Transverse colon (tissue), 4 donors: ENCODE measurements around the gene MSL1. TPM values are rescaled to one million over a fixed set of nuclear protein-coding genes. Genes with fewer than 3 reads are reported as not detected.

ENCODE experiments used
- DNase-seq: peaks from one replicate; pipeline ENCODE4 v3.0.0-alpha.2; 2019
- H3K27ac ChIP-seq, 4 donors: fragments of 200-600 bp; sonication (generic); 2 replicates each; pipeline ENCODE4 v1.5.1; 2016 to 2018; ENCODE audit warnings: inconsistent platforms in 4 of 4
- H3K27me3 ChIP-seq: fragments of 200-600 bp; sonication (generic); 2 replicates; pipeline ENCODE4 v1.5.1; 2017; ENCODE audit warnings: inconsistent platforms
- H3K36me3 ChIP-seq, 4 donors: fragments of 200-600 bp; sonication (generic); 2 replicates each; pipeline ENCODE4 v1.5.1; 2017 to 2019; ENCODE audit warnings: inconsistent platforms in 4 of 4
- H3K4me1 ChIP-seq, 4 donors: fragments of 200-600 bp; sonication (generic); 2 replicates each; pipeline ENCODE4 v1.5.1; 2017 to 2020; ENCODE audit warnings: inconsistent platforms in 4 of 4
- H3K4me3 ChIP-seq, 4 donors: fragments of 200-600 bp; sonication (generic); 1 replicate in 1 of 4; 2 replicates in 3 of 4; pipeline versions ENCODE4 v1.5.1 to v1.6.1; 2017 to 2019; ENCODE audit warnings: inconsistent platforms in 4 of 4
- H3K9me3 ChIP-seq, 2 donors: fragments of 200-600 bp; sonication (generic); 2 replicates each; pipeline ENCODE4 v1.5.1; 2017 to 2019; ENCODE audit warnings: inconsistent platforms in 2 of 2
- CTCF ChIP-seq, 5 experiments: fragments of 200-600 bp in 3 of 5; fragments of 450-650 bp in 2 of 5; sonication (generic) in 3 of 5; IDR thresholded peaks; 1 replicate in 2 of 5; 2 replicates in 3 of 5; pipeline ENCODE4 v1.5.1; 2016 to 2017; ENCODE audit warnings: antibody characterized with exemption in 5 of 5, inconsistent platforms in 3 of 5, mild to moderate bottlenecking in 2 of 5, moderate library complexity in 1 of 5
- EP300 ChIP-seq: sonication (generic); formaldehyde crosslinking; IDR thresholded peaks from one replicate; pipeline ENCODE4 v1.6.1; 2017; ENCODE audit warnings: antibody characterized with exemption, low read depth
- POLR2A ChIP-seq: fragments of 450-650 bp; IDR thresholded peaks from one replicate; pipeline ENCODE4 v1.6.1; 2016; ENCODE audit warnings: antibody characterized with exemption, mild to moderate bottlenecking, moderate library complexity
- POLR2AphosphoS5 ChIP-seq, 3 donors: sonication (generic); formaldehyde crosslinking; IDR thresholded peaks; one replicate each; pipeline ENCODE4 v1.6.1; 2016; ENCODE audit warnings: antibody characterized with exemption in 3 of 3
- WGBS, 2 donors: methylation state at CpG; one replicate each; pipeline ENCODE4 v1.1.5; 2018; ENCODE audit warnings: low coverage in 1 of 2; 5-methylcytosine and 5-hydroxymethylcytosine counted together
- in situ Hi-C, 4 donors: fragments of 200-750 bp; cut with MboI; loops; one replicate each; pipeline versions ENCODE4 v1.15.0 to v1.15.1; 2017; ENCODE audit warnings: low sequenced_read_pairs in 3 of 4, low pct_ligation_motif_present in 1 of 4, low pct_unique_long_range_greater_than_20kb in 1 of 4
- intact Hi-C: fragments of 100-400 bp; cut with DNase I; formaldehyde crosslinking; loops from one replicate; pipeline ENCODE4 v1.15.1; 2023; ENCODE audit warnings: low total_unique reads
- total RNA-seq, 4 donors: library from RNA; depleted of rRNA; stranded (reverse); fragments of >200 nt; gene quantifications; one replicate each; pipeline ENCODE4 v1.1.0, GENCODE V29; 2016

MSL1 gene
- total RNA-seq, 4 donors from 2014 or later: 73.9 to 258 (median 90.6) TPM

GRCh38 chr17:40150276-40150675 lies 28.5 kb downstream of the MSL1 start:
- in situ Hi-C loops: loop anchor here in 2 of 4 donors (25.0 kb wide), 1 partner anchor 113 kb away; no protein-coding TSS in a partner anchor
- WGBS, 2 donors: 70 to 73% methylated on average over 3 to 4 of the region's 4 CpGs
- Histone ChIP-seq H3K27ac (no peak overlapping the region), H3K27me3 (no peaks in the 10 kb centered on the region), H3K9me3 (no peaks in the 10 kb centered on the region), H3K4me1 (peaks cover 0 to 26% (median 2%) of the 10 kb centered on the region in 4 donors), H3K4me3 (no peak overlapping the region), H3K36me3 (peaks cover 0 to 38% (median 10%) of the 10 kb centered on the region in 4 donors)
- TF ChIP-seq POLR2AphosphoS5 (IDR thresholded peaks at IDR 0.05) (no peak), CTCF (IDR thresholded peaks at IDR 0.05) (no peak), EP300 (no peak), POLR2A (no peak)
- DNase-seq: no peak
- intact Hi-C loops: no loop called here

GRCh38 chr17:40151414-40151963 lies 29.7 kb downstream of the MSL1 start:
- TF ChIP-seq EP300: no peak
- no peak for TF ChIP-seq POLR2A
- no peak for TF ChIP-seq POLR2AphosphoS5 (IDR thresholded peaks at IDR 0.05)
- no peak for TF ChIP-seq CTCF (IDR thresholded peaks at IDR 0.05)
- WGBS, 2 donors: 41 to 69% methylated on average over 2 to 7 of the region's 7 CpGs
- in situ Hi-C loops: loop anchor here in 2 of 4 donors (25.0 kb wide), 1 partner anchor 114 kb away; no protein-coding TSS in a partner anchor
- DNase-seq: no peak
- intact Hi-C loops: no loop called here
- peaks cover 0 to 31% (median 7%) of the 10 kb centered on the region in 4 donors for H3K36me3 ChIP-seq
- H3K9me3 ChIP-seq: no peaks in the 10 kb centered on the region
- no peak overlapping the region for H3K4me3 ChIP-seq
- H3K27me3 ChIP-seq: no peaks in the 10 kb centered on the region
- H3K27ac ChIP-seq: no peak overlapping the region
- H3K4me1 ChIP-seq: peaks cover 0 to 22% (median 2%) of the 10 kb centered on the region in 4 donors

DNA sequence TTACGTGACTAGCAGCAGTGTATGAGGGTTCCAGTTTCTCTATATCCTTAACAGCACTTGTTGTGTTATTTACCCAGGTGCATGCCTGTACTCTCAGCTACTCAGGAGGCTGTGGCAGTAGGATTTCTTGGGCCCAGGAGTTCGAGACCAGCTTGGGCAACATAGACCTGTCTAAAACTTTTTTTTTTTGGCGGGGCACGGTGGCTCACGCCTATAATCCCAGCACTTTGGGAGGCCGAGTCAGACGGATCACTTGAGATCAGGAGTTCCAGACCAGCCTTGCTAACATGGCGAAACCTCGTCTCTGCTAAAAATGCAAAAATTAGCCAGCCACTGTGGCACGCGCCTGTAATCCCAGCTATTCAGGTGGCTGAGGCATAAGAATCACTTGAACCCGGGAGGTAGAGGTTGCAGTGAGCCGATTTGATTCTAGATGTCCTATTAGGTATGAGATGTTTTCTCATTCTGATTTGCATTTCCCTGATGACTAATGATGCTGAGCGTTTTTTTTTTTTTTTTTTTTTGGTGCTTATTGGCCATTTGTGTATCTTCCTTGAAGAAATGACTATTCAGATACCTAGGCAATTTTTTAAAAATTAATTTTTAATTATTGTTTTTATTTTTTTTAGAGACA lies 31.9 kb downstream of the MSL1 start:
- in situ Hi-C loops: loop anchor here in 2 of 4 donors (25.0 kb wide), 1 partner anchor 116 kb away; no protein-coding TSS in a partner anchor

More for the DNA sequence above, 31.9 kb downstream of the MSL1 start:
- H3K36me3 ChIP-seq: peaks cover 0 to 18% (median 3%) of the 10 kb centered on the region in 4 donors
- H3K4me3 ChIP-seq: no peak overlapping the region
- no peaks in the 10 kb centered on the region for H3K9me3 ChIP-seq
- WGBS, 2 donors: 82 to 100% methylated on average over 1 to 14 of the region's 14 CpGs
- intact Hi-C loops: no loop called here
- no peaks in the 10 kb centered on the region for H3K27me3 ChIP-seq
- TF ChIP-seq POLR2AphosphoS5 (IDR thresholded peaks at IDR 0.05) (no peak), CTCF (IDR thresholded peaks at IDR 0.05) (no peak), POLR2A (no peak), EP300 (no peak)
- DNase-seq: no peak
- no peak overlapping the region for H3K27ac ChIP-seq
- H3K4me1 ChIP-seq: peaks cover 0 to 12% (median 3%) of the 10 kb centered on the region in 4 donors
